HCT116 (cell line): ENCODE results near the gene RAB25. TPM values are rescaled to one million over a fixed set of nuclear protein-coding genes. Genes with fewer than 3 reads are reported as not detected.

Source experiments
- ATAC-seq: fragments of 200-7000 bp; cut with Tn5 transposase; 2 replicates; pipeline ENCODE4 v1.9.1; 2020; ENCODE audit warnings: mild to moderate bottlenecking, moderate library complexity
- BruUV-seq: library from RNA; stranded (reverse); fragments of 400-500 nt; replicated peaks from 2 replicates; lab custom pipeline; 2021; lab: Mats Ljungman, UMichigan
- CTCF ChIA-PET: fragments of 300-600 bp; sonication (Branson Sonifier 250); formaldehyde crosslinking; loops from one replicate; lab custom pipeline; 2021; ENCODE audit warnings: antibody characterized with exemption; lab: Charles Lee
- POLR2A ChIA-PET: fragments of 300-600, 350-600 bp; sonication (Branson Sonifier 250); formaldehyde crosslinking; loops from one replicate; lab custom pipeline; 2021; ENCODE audit warnings: antibody characterized with exemption; lab: Charles Lee
- RAD21 ChIA-PET, 2 experiments: fragments of 300-600 bp; sonication (Branson Sonifier 250); formaldehyde crosslinking; loops; one replicate each; lab custom pipeline; 2023; ENCODE audit warnings: low total read pairs in 2 of 2; ENCODE audit not compliant: uncharacterized antibody in 2 of 2, unreplicated experiment in 2 of 2, low non-redundant PET in 1 of 2; lab: Charles Lee
- DNase-seq: peaks from one replicate; pipeline ENCODE4 v3.0.0-alpha.2; 2010; ENCODE audit warnings: low read depth, low spot score
- H2AFZ ChIP-seq: fragments of 200-600 bp; shearing (Covaris generic), sonication (generic); 2 replicates; pipeline ENCODE4 v1.6.1; 2017; ENCODE audit warnings: low read depth, mixed run types, mixed read lengths, antibody characterized with exemption, low read length; ENCODE audit not compliant: poor library complexity, severe bottlenecking
- H3K27ac ChIP-seq: 2 replicates; pipeline ENCODE4 v1.5.1; 2012; ENCODE audit warnings: low read depth, low read length
- H3K27me3 ChIP-seq: fragments of 200-600 bp; sonication (generic); 2 replicates; pipeline ENCODE4 v1.6.1; 2016; ENCODE audit warnings: mixed run types, low read length, mixed read lengths; ENCODE audit not compliant: insufficient read depth
- H3K36me3 ChIP-seq, 2 experiments: fragments of 200-500 bp in 1 of 2; fragments of 200-600 bp in 1 of 2; sonication (Bioruptor generic) in 1 of 2; sonication (generic) in 1 of 2; 2 replicates each; pipeline versions ENCODE4 v1.5.1 to v1.6.1; 2014 to 2016; ENCODE audit warnings: low read length in 2 of 2, inconsistent platforms in 1 of 2, mixed read lengths in 1 of 2, mixed run types in 1 of 2; ENCODE audit not compliant: insufficient read depth in 2 of 2, control insufficient read depth in 1 of 2
- H3K4me1 ChIP-seq, 2 experiments: fragments of 200-600 bp in 1 of 2; sonication (generic) in 1 of 2; 2 replicates each; pipeline versions ENCODE4 v1.5.1 to v1.6.1; 2012 to 2017; ENCODE audit warnings: low read length in 2 of 2, inconsistent platforms in 1 of 2, mild to moderate bottlenecking in 1 of 2, mixed read lengths in 1 of 2, mixed run types in 1 of 2, moderate library complexity in 1 of 2; ENCODE audit not compliant: insufficient read depth in 2 of 2, control insufficient read depth in 1 of 2
- H3K4me2 ChIP-seq: fragments of 200-600 bp; sonication (generic); 2 replicates; pipeline ENCODE4 v1.6.1; 2017; ENCODE audit warnings: mixed run types, low read length, mixed read lengths
- H3K4me3 ChIP-seq, 2 experiments: fragments of 200-600 bp in 1 of 2; sonication (generic) in 1 of 2; replicated peaks in 1 of 2; 2 replicates each; pipeline ENCODE4 v1.5.1; 2011 to 2016; ENCODE audit warnings: low read length in 2 of 2, control low read depth in 1 of 2, low read depth in 1 of 2, mild to moderate bottlenecking in 1 of 2, mixed read lengths in 1 of 2, mixed run types in 1 of 2
- H3K79me2 ChIP-seq: fragments of 200-600 bp; sonication (generic); 2 replicates; pipeline ENCODE4 v1.6.1; 2017; ENCODE audit warnings: mild to moderate bottlenecking, mixed run types, low read length, moderate library complexity, mixed read lengths; ENCODE audit not compliant: insufficient read depth
- H3K9ac ChIP-seq: fragments of 200-600 bp; sonication (generic); 2 replicates; pipeline ENCODE4 v1.6.1; 2016; ENCODE audit warnings: low read length, mixed read lengths
- H3K9me2 ChIP-seq: fragments of 200-600 bp; sonication (generic), shearing (Covaris generic); 2 replicates; pipeline ENCODE4 v1.6.1; 2017; ENCODE audit warnings: mixed run types, mild to moderate bottlenecking, moderate library complexity; ENCODE audit not compliant: insufficient read depth
- H3K9me3 ChIP-seq, 2 experiments: fragments of 200-500 bp in 1 of 2; fragments of 200-600 bp in 1 of 2; sonication (Bioruptor generic) in 1 of 2; sonication (generic) in 1 of 2; 2 replicates each; pipeline ENCODE4 v1.6.1; 2014 to 2017; ENCODE audit warnings: low read length in 2 of 2, mixed read lengths in 2 of 2, inconsistent platforms in 1 of 2, low read depth in 1 of 2, mild to moderate bottlenecking in 1 of 2, mixed run types in 1 of 2, moderate library complexity in 1 of 2; ENCODE audit not compliant: control insufficient read depth in 1 of 2, insufficient read depth in 1 of 2
- H4K20me1 ChIP-seq: fragments of 200-600 bp; sonication (generic), shearing (Covaris generic); 2 replicates; pipeline ENCODE4 v1.6.1; 2017; ENCODE audit warnings: mixed run types, mild to moderate bottlenecking, moderate library complexity; ENCODE audit not compliant: insufficient read depth
- CEBPB ChIP-seq: IDR thresholded peaks from 2 replicates; pipeline ENCODE4 v1.6.1; 2012; ENCODE audit warnings: low read depth
- POLR2A ChIP-seq: IDR thresholded peaks from 2 replicates; pipeline ENCODE4 v1.7.0; 2011; ENCODE audit warnings: borderline replicate concordance; ENCODE audit not compliant: insufficient read depth, insufficient read length; ENCODE audit errors: extremely low read depth
- POLR2AphosphoS5 ChIP-seq: IDR thresholded peaks from 2 replicates; pipeline ENCODE4 v1.6.1; 2011; ENCODE audit warnings: mild to moderate bottlenecking, low read depth, low read length, moderate library complexity
- SRF ChIP-seq: IDR thresholded peaks from 2 replicates; pipeline ENCODE4 v1.6.1; 2012; ENCODE audit warnings: low read depth
- ZBTB33 ChIP-seq: IDR thresholded peaks from 2 replicates; pipeline ENCODE4 v1.6.1; 2011; ENCODE audit warnings: mild to moderate bottlenecking, low read length, moderate library complexity; ENCODE audit not compliant: insufficient replicate concordance; ENCODE audit errors: extremely low read depth
- ZNF274 ChIP-seq: fragments of 200-500 bp; sonication (Bioruptor generic); IDR thresholded peaks from 2 replicates; pipeline ENCODE4 v1.6.1; 2014; ENCODE audit warnings: mild to moderate bottlenecking, low read depth, low read length, inconsistent platforms
- intact Hi-C: fragments of 100-400 bp; cut with micrococcal nuclease; formaldehyde crosslinking; loops from 2 replicates; pipeline ENCODE4 v1.10.0; 2022
- total RNA-seq: library from RNA; stranded (reverse); gene quantifications from one replicate; pipeline ENCODE4 v1.2.1, GENCODE V29; 2021; ENCODE audit not compliant: unreplicated experiment

RAB25 gene
- total RNA-seq, 1 experiment from 2014 or later = 142 TPM

DNA sequence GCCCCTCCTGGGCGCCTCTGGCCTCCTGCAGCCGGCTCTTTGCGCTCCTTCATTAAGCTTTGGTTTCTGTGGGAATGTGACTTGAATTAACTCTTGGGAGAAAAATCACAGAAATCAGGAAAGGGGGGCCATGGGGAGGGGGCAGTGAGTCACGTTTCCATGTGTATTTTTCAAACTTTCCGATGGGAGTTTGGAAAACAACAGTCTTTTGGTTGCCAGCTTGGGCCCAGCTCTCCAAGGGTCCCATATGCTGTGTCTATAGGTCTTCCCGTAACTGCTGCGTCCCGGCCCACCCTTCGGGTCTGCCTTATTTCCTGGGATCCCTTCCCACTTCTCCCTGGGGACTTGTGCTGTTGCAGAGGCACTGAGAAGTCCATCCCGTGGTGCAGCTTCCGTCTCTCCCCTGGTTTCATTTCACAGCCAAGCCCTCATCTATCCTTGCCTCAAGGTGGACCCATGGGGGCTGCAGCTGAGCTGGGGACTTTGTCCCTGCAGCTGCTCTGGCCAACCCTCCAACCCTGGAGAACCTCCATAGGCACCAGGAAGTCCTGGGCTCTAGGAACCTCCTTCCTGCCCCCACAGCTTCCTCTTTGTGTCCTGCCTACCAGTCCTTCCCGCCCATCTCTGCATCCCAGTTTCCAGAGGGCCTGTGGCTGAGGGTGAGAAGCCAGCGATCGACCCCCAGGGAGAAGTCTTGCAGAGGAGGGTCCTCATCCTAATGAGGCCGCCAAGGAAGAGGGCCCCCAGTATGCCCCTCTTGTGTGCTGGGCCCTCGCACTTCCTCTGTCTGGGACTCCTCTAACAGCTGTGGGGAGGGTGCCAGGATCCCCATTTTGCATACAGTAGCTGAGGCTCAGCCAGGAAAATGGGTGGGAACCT, 41.9 kb downstream of the RAB25 start:
- peak overlapping the region; percentile 84 for H3K9ac ChIP-seq
- ChIA-PET POLR2A (interaction anchor here (0.7 to 4.5 kb wide), 8 partner anchors 11 to 302 kb away, joined by 3 to 28 read pairs (median 9); partner anchors contain the start of gene LMNA), RAD21 (interaction anchor here (0.6 to 3.0 kb wide), 5 partner anchors 20 to 27 kb away, joined by 3 to 14 read pairs (median 7); no protein-coding TSS in a partner anchor), CTCF (interaction anchor here (0.5 to 2.6 kb wide), 6 partner anchors 11 to 27 kb away, joined by 3 to 13 read pairs (median 7); partner anchors contain the start of gene LMNA)
- TF ChIP-seq SRF (no peak), POLR2AphosphoS5 (peak; percentile 62; the same call in 1 of the 2 replicates), POLR2A (peak; percentile 79), ZBTB33 (no peak), CEBPB (no peak), ZNF274 (no peak)
- DNase-seq = no peak
- H3K9me2 ChIP-seq = no peaks in the 10 kb centered on the region
- H3K27ac ChIP-seq = peak overlapping the region; percentile 96
- no peaks in the 10 kb centered on the region for H3K27me3 ChIP-seq
- peak overlapping the region in 1 of 2 experiments; percentile 19; a peak in 2 of 4 replicates for H3K4me3 ChIP-seq
- peak; percentile 28 for ATAC-seq
- no peaks in the 10 kb centered on the region for H4K20me1 ChIP-seq
- peak overlapping the region; percentile 89 for H3K4me2 ChIP-seq
- no peak overlapping the region for H2AFZ ChIP-seq
- peaks cover 71 to 96% of the 10 kb centered on the region in 2 experiments for H3K4me1 ChIP-seq
- BruUV-seq = no TSS peak
- no peaks in the 10 kb centered on the region for H3K36me3 ChIP-seq
- intact Hi-C loops = no loop called here
- 0 out of 2 replicates have a peak, but pooled peaks cover 3% of the 10 kb centered on the region for H3K79me2 ChIP-seq
- no peaks in the 10 kb centered on the region for H3K9me3 ChIP-seq
